K562 (cell line): ENCODE results near the gene SH3TC2. TPM values are rescaled to one million over a fixed set of nuclear protein-coding genes. Genes with fewer than 3 reads are reported as not detected.

ENCODE experiments used
- ATAC-seq: fragments of 200-7000 bp; cut with Tn5 transposase; 3 replicates; pipeline ENCODE4 v1.9.1; 2020; ENCODE audit warnings: moderate library complexity
- BruUV-seq: library from RNA; stranded (reverse); fragments of 400-500 nt; replicated peaks from 2 replicates; lab custom pipeline; 2021; lab: Mats Ljungman, UMichigan
- CTCF ChIA-PET: fragments of 300-600 bp; formaldehyde crosslinking; extraction: SDS; loops from one replicate; lab custom pipeline; 2021; ENCODE audit warnings: low intra/inter-chr PET ratio; lab: Yijun Ruan, JAX
- POLR2A ChIA-PET: fragments of 300-600, 350-650 bp; sonication (Branson Sonifier 250); formaldehyde crosslinking; extraction: SDS; loops from one replicate; lab custom pipeline; 2021; ENCODE audit warnings: antibody characterized with exemption, inconsistent platforms; lab: Yijun Ruan, JAX
- DNase-seq, 4 experiments: peaks; one replicate each; pipeline versions ENCODE4 v3.0.0 to v3.0.0-alpha.2; 2011 to 2018; ENCODE audit warnings: low spot score in 3 of 4, mixed read lengths in 3 of 4; ENCODE audit errors: extremely low read depth in 1 of 4
- FAIRE-seq: peaks from 2 replicates; lab custom pipeline; 2011; peaks lifted over from hg19 to GRCh38; lab: Jason Lieb, UNC
- H2AFZ ChIP-seq: 2 replicates; pipeline ENCODE4 v1.6.0; 2011; ENCODE audit warnings: low read depth, low read length, control low read depth, inconsistent platforms
- H3K27ac ChIP-seq: fragments of 200-600 bp; 3 replicates; pipeline ENCODE4 v1.8.0; 2011; ENCODE audit warnings: low read depth, mild to moderate bottlenecking, control low read depth, inconsistent platforms, low read length, moderate library complexity, mixed read lengths; ENCODE audit errors: extremely low read depth
- H3K27me3 ChIP-seq, 2 experiments: fragments of 300-600 bp in 1 of 2; 2 replicates in 1 of 2; 3 replicates in 1 of 2; pipeline versions ENCODE4 v1.6.0 to v1.8.0; 2011; ENCODE audit warnings: inconsistent platforms in 2 of 2, low read length in 2 of 2, mild to moderate bottlenecking in 1 of 2, mixed read lengths in 1 of 2, moderate library complexity in 1 of 2; ENCODE audit not compliant: control insufficient read depth in 2 of 2, insufficient read depth in 2 of 2
- H3K36me3 ChIP-seq: fragments of 300-600 bp; 3 replicates; pipeline ENCODE4 v1.8.0; 2011; ENCODE audit warnings: mild to moderate bottlenecking, low read length, inconsistent platforms; ENCODE audit not compliant: control insufficient read depth, insufficient read depth
- H3K4me1 ChIP-seq, 2 experiments: fragments of 200-600 bp in 1 of 2; replicated peaks in 1 of 2; 2 replicates in 1 of 2; 3 replicates in 1 of 2; pipeline versions ENCODE4 v1.5.1 to v1.8.0; 2011; ENCODE audit warnings: inconsistent platforms in 2 of 2, low read length in 2 of 2, mild to moderate bottlenecking in 1 of 2, mixed read lengths in 1 of 2, moderate library complexity in 1 of 2; ENCODE audit not compliant: control insufficient read depth in 2 of 2, insufficient read depth in 2 of 2
- H3K4me2 ChIP-seq: 2 replicates; pipeline ENCODE4 v1.6.1; 2011; ENCODE audit warnings: low read length, control low read depth, inconsistent platforms, mixed read lengths; ENCODE audit not compliant: insufficient read depth
- H3K4me3 ChIP-seq: fragments of 200-600 bp; sonication (generic), shearing (Covaris generic); 2 replicates; pipeline ENCODE4 v1.5.1; 2016; ENCODE audit warnings: control low read depth, inconsistent platforms
- H3K79me2 ChIP-seq: fragments of 200-600 bp; 3 replicates; pipeline ENCODE4 v1.8.0; 2011; ENCODE audit warnings: low read length, inconsistent platforms; ENCODE audit not compliant: control insufficient read depth, insufficient read depth
- H3K9ac ChIP-seq, 2 experiments: 2 replicates each; pipeline versions ENCODE4 v1.6.0 to v1.6.1; 2011; ENCODE audit warnings: low read depth in 2 of 2, low read length in 2 of 2, control low read depth in 1 of 2, inconsistent platforms in 1 of 2, mild to moderate bottlenecking in 1 of 2, mixed read lengths in 1 of 2; ENCODE audit not compliant: insufficient read depth in 1 of 2
- H3K9me1 ChIP-seq: one replicate; pipeline ENCODE4 v1.6.0; 2011; ENCODE audit warnings: inconsistent platforms, mild to moderate bottlenecking, low read length, moderate library complexity; ENCODE audit not compliant: control insufficient read depth, insufficient read depth
- H3K9me3 ChIP-seq: replicated peaks from 2 replicates; pipeline ENCODE4 v1.5.1; 2011; ENCODE audit warnings: low read depth, low read length, inconsistent platforms; ENCODE audit not compliant: control insufficient read depth, insufficient read depth
- H4K20me1 ChIP-seq: replicated peaks from 2 replicates; pipeline ENCODE4 v1.6.1; 2011; ENCODE audit warnings: low read length, inconsistent platforms, mixed read lengths; ENCODE audit not compliant: control insufficient read depth, insufficient read depth
- ATF3 ChIP-seq, 2 experiments: fragments of 450-650 bp in 1 of 2; sonication (generic) in 1 of 2; formaldehyde crosslinking in 1 of 2; IDR thresholded peaks in 1 of 2; conservative IDR thresholded peaks in 1 of 2; 2 replicates each; pipeline versions ENCODE4 v1.6.1 to v1.8.1; 2016 to 2023; ENCODE audit warnings: mild to moderate bottlenecking in 2 of 2, moderate library complexity in 2 of 2, inconsistent platforms in 1 of 2, missing genetic modification reagents in 1 of 2
- ZNF311 ChIP-seq: fragments of 250-450 bp; sonication (Bioruptor Pico); IDR thresholded peaks from 2 replicates; pipeline ENCODE4 v1.4.0; 2020; ENCODE audit warnings: mild to moderate bottlenecking, moderate library complexity
- ZNF561 ChIP-seq: fragments of 450-650 bp; formaldehyde crosslinking; conservative IDR thresholded peaks from 2 replicates; pipeline ENCODE4 v1.4.0; 2020; ENCODE audit warnings: mild to moderate bottlenecking, moderate library complexity
- WGBS: fragments of 100-300 bp; shearing (Covaris generic); methylation state at CpG from one replicate; pipeline ENCODE4 v1.1.6; 2016; ENCODE audit warnings: low coverage, mixed read lengths; ENCODE audit not compliant: insufficient coverage; ENCODE audit errors: missing lambda C conversion rate; 5-methylcytosine and 5-hydroxymethylcytosine counted together
- in situ Hi-C: fragments of 300-500 bp; cut with MboI; formaldehyde crosslinking; loops from 4 replicates; pipeline ENCODE4 v1.15.0; 2018; ENCODE audit warnings: inconsistent platforms, mixed read lengths
- intact Hi-C: fragments of 100-400 bp; cut with micrococcal nuclease; formaldehyde crosslinking; loops from 2 replicates; pipeline ENCODE4 v1.14.2; 2022
- polyA plus RNA-seq, 8 experiments: library from polyadenylated mRNA; depleted of rRNA in 4 of 8; stranded (reverse) in 5 of 8; unstranded in 3 of 8; fragments of >200 nt; fragmentation: Nextera tagmentation in 2 of 8; fragmentation: Illumina TruSeq in 1 of 8; extraction: Ambion mirVana in 2 of 8; extraction: Trizol in 1 of 8; gene quantifications; 2 replicates each; pipeline versions ENCODE4 v1.2.1 to v1.2.3, GENCODE V29; 2011 to 2014; ENCODE audit warnings: inconsistent platforms in 1 of 8, missing spikeins in 1 of 8
- total RNA-seq, 7 experiments: library from RNA; depleted of rRNA in 6 of 7; stranded (reverse); fragments of >200 nt in 6 of 7; fragmentation: Illumina TruSeq in 2 of 7; extraction: Trizol in 2 of 7; gene quantifications; 2 replicates each; pipeline versions ENCODE4 v1.2.1 to v1.2.3, GENCODE V29; 2011 to 2021; ENCODE audit warnings: low replicate concordance in 1 of 7

SH3TC2 gene
- total and polyA plus RNA-seq, 9 of the 15 experiments (the other 6 are each of a cell fraction or from before 2014, with no cell fraction given), result 0.03 to 0.80 (median 0.55) TPM; not detected in 1

- Histone ChIP-seq H3K4me2 (no peak overlapping the region), H3K9me3 (no peaks in the 10 kb centered on the region), H3K79me2 (no peaks in the 10 kb centered on the region), H2AFZ (no peak overlapping the region), H3K9ac (no peak overlapping the region), H3K4me3 (no peak overlapping the region), H3K27me3 (0 out of 5 replicates have a peak, but pooled peaks cover 0 to 4% of the 10 kb centered on the region in 2 experiments), H3K4me1 (no peaks in the 10 kb centered on the region), H3K9me1 (no peaks in the 10 kb centered on the region), H3K27ac (no peak overlapping the region), H3K36me3 (no peaks in the 10 kb centered on the region), H4K20me1 (no peaks in the 10 kb centered on the region)
- BruUV-seq, result no TSS peak
- intact Hi-C loops (loop anchor here (10.0 kb wide), 2 partner anchors 77 to 157 kb away; no protein-coding TSS in a partner anchor), in situ Hi-C loops (no loop called here)
- FAIRE-seq (no peak), DNase-seq (no peak), ATAC-seq (no peak)
- CTCF ChIA-PET, result no interaction called here
- TF ChIP-seq ZNF561, result no peak
- WGBS, result 0% methylated on average over 3 of the region's 3 CpGs
- POLR2A ChIA-PET, result interaction anchor here (0.5 to 0.8 kb wide), 2 partner anchors 9 to 1681 kb away, joined by 3 to 4 read pairs; no protein-coding TSS in a partner anchor
Observed at GRCh38 chr5:148992265-148992664, 70.6 kb downstream of the SH3TC2 start.

GRCh38 chr5:148991566-148991965 is 71.3 kb downstream of the SH3TC2 start:
- in situ Hi-C loops (no loop called here), intact Hi-C loops (loop anchor here (10.0 kb wide), 2 partner anchors 77 to 157 kb away; no protein-coding TSS in a partner anchor)
- POLR2A ChIA-PET, result interaction anchor here (0.8 to 0.9 kb wide), 2 partner anchors 8 to 14 kb away, joined by 3 to 4 read pairs; no protein-coding TSS in a partner anchor

More at GRCh38 chr5:148991566-148991965, 71.3 kb downstream of the SH3TC2 start:
- no peak overlapping the region for H3K4me3 ChIP-seq
- TF ChIP-seq ZNF311 (no peak), ATF3 (IDR thresholded peaks at IDR 0.05) (0 out of 2 replicates have a peak, but pooled peaks have one; percentile 8), ATF3 (CRISPR knock-in tag; conservative IDR thresholded peaks at IDR 0.05) (no peak)
- no peak overlapping the region for H3K27ac ChIP-seq
- no peaks in the 10 kb centered on the region for H3K4me1 ChIP-seq
- CTCF ChIA-PET, result no interaction called here
- no peaks in the 10 kb centered on the region for H4K20me1 ChIP-seq
- H3K36me3 ChIP-seq, result no peaks in the 10 kb centered on the region
- BruUV-seq, result no TSS peak
- no peaks in the 10 kb centered on the region for H3K9me3 ChIP-seq
- no peak overlapping the region for H3K9ac ChIP-seq
- 0 out of 5 replicates have a peak, but pooled peaks cover 0 to 4% of the 10 kb centered on the region in 2 experiments for H3K27me3 ChIP-seq
- H2AFZ ChIP-seq, result no peak overlapping the region
- no peak for FAIRE-seq
- no peak for DNase-seq
- no peak overlapping the region for H3K4me2 ChIP-seq
- H3K9me1 ChIP-seq, result no peaks in the 10 kb centered on the region
- ATAC-seq, result no peak
- no peaks in the 10 kb centered on the region for H3K79me2 ChIP-seq
